ENCODE measurements around the gene RBCK1.

RBCK1 gene

GRCh38 chr20:420166-420620 is 12.1 kb downstream of the RBCK1 start:
- no peak for DNase-seq

GRCh38 chr20:420721-421574 is 12.8 kb downstream of the RBCK1 start:
- no peak for DNase-seq

- no peak for DNase-seq
Observed at GRCh38 chr20:421685-422250, 13.7 kb downstream of the RBCK1 start.

GRCh38 chr20:426566-426965 is 18.5 kb downstream of the RBCK1 start:
- no peak for DNase-seq

GRCh38 chr20:427401-427800 is 19.3 kb downstream of the RBCK1 start:
- DNase-seq, result no peak

- no peak for DNase-seq
Observed at GRCh38 chr20:427849-428657, 20.0 kb downstream of the RBCK1 start.

GRCh38 chr20:428658-429200 is 20.6 kb downstream of the RBCK1 start:
- DNase-seq, result no peak

- no peak for DNase-seq
Observed at GRCh38 chr20:430091-430999, 22.2 kb downstream of the RBCK1 start.

GRCh38 chr20:431012-431904 is 23.2 kb downstream of the RBCK1 start:
- no peak for DNase-seq

- no peak for DNase-seq
Observed at GRCh38 chr20:432208-432607, 24.1 kb downstream of the RBCK1 start.

GRCh38 chr20:432677-433299 is 24.7 kb downstream of the RBCK1 start:
- no peak for DNase-seq

GRCh38 chr20:433300-433975 is 25.3 kb downstream of the RBCK1 start:
- DNase-seq, result peak; percentile 46

- DNase-seq, result no peak
Observed at GRCh38 chr20:434221-434620, 26.1 kb downstream of the RBCK1 start.

GRCh38 chr20:434661-435419 is 26.7 kb downstream of the RBCK1 start:
- DNase-seq, result no peak

- no peak for DNase-seq
Observed at GRCh38 chr20:435558-435957, 27.5 kb downstream of the RBCK1 start.

- no peak for DNase-seq
Observed at GRCh38 chr20:436476-436875, 28.4 kb downstream of the RBCK1 start.

GRCh38 chr20:437787-438486 is 29.8 kb downstream of the RBCK1 start:
- DNase-seq, result no peak

All from stimulated activated CD4-positive, alpha-beta T cell treated with anti-CD3 and anti-CD28 coated beads, Interleukin-12 subunit alpha, Interleukin-12 subunit beta, amount 100 ng/mL, for 4 hours (primary cell).